OCI-LY3 (cell line): Measurements from ENCODE around the gene JUP.

Source experiments
- EZH2phosphoT487 ChIP-seq: fragments of 200-600 bp; shearing (Covaris generic); IDR thresholded peaks from 2 replicates; pipeline ENCODE4 v1.6.1; 2018; ENCODE audit warnings: antibody characterized with exemption, mixed run types, low read depth
- TF ChIP-seq, protein P1 (sequence below): fragments of 200-600, 300-600 bp; sonication (generic); IDR thresholded peaks from 2 replicates; pipeline ENCODE4 v1.5.1; 2014; ENCODE audit warnings: antibody characterized with exemption, low read length, low read depth

GRCh38 chr17:41818024-41818423 lies 31.5 kb upstream of the JUP start:
- TF ChIP-seq, protein P1, sequence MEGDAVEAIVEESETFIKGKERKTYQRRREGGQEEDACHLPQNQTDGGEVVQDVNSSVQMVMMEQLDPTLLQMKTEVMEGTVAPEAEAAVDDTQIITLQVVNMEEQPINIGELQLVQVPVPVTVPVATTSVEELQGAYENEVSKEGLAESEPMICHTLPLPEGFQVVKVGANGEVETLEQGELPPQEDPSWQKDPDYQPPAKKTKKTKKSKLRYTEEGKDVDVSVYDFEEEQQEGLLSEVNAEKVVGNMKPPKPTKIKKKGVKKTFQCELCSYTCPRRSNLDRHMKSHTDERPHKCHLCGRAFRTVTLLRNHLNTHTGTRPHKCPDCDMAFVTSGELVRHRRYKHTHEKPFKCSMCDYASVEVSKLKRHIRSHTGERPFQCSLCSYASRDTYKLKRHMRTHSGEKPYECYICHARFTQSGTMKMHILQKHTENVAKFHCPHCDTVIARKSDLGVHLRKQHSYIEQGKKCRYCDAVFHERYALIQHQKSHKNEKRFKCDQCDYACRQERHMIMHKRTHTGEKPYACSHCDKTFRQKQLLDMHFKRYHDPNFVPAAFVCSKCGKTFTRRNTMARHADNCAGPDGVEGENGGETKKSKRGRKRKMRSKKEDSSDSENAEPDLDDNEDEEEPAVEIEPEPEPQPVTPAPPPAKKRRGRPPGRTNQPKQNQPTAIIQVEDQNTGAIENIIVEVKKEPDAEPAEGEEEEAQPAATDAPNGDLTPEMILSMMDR = no peak
- no peak for TF ChIP-seq EZH2phosphoT487
